Endometrial microvascular endothelial cells (primary cell): Measurements from ENCODE around the gene SARS1. TPM values are rescaled to one million over a fixed set of nuclear protein-coding genes. Genes with fewer than 3 reads are reported as not detected.
"Not testable (repeated sequence)": the region's sequence is repeated elsewhere in the genome, so short reads cannot be mapped to it uniquely, and the experiment has no call there.

Experiments used
- in situ Hi-C: cut with HindIII; loops from 2 replicates; pipeline ENCODE4 v1.10.0; 2017; ENCODE audit warnings: low sequenced_read_pairs, low pct_unique_long_range_greater_than_20kb; ENCODE audit errors: inconsistent ontology term
- total RNA-seq: library from RNA; depleted of rRNA; stranded (reverse); fragments of >200 nt; gene quantifications from one replicate; pipeline ENCODE4 v1.2.3, GENCODE V29; 2015; ENCODE audit errors: inconsistent ontology term

The SARS1 gene
- total RNA-seq, 1 donor from 2014 or later = 263 TPM

DNA sequence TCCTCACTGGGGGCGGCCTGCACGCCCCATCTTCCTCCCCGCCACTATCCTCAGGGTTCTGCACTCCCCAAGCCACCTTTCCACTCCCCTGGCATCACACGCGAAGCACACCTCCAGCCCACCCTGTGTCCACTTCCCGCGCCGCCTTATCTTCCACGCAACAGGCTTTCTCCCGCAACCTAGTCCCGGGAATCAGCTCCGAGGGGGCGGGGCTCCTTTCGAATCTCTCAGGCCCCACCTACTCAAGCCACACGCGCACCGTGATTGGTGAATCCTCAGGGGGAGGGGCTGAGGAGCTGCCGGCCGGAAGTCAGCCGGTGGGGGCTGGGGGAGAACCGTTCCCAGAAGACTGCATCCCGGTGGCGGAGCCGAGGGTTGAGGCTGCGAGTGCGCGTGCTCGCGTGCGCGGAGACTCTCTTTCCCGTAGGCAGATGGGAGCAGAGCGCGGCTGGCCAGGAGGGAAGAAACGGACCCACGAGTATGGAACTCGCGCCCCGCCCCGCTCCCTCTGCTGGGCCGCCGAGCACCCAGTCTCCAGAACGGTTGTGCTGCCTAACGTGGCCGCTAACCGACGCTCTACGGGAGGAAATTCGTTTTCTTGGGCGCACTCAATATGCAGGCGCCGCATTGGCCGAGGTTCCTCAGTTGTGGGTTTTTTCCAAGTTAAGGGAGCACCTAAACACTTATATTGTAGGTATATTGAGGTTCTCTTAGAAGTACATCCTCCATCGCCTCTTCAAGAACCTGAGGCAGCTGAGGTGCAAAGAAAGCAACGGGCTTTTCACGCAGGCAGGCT is 69.4 kb downstream of the SARS1 start, which contains the start of gene PSRC1:
TSS of gene PSRC1 (minus strand) at position 194 of the 796 bp plus-strand sequence.
- in situ Hi-C loops = no loop called here

DNA sequence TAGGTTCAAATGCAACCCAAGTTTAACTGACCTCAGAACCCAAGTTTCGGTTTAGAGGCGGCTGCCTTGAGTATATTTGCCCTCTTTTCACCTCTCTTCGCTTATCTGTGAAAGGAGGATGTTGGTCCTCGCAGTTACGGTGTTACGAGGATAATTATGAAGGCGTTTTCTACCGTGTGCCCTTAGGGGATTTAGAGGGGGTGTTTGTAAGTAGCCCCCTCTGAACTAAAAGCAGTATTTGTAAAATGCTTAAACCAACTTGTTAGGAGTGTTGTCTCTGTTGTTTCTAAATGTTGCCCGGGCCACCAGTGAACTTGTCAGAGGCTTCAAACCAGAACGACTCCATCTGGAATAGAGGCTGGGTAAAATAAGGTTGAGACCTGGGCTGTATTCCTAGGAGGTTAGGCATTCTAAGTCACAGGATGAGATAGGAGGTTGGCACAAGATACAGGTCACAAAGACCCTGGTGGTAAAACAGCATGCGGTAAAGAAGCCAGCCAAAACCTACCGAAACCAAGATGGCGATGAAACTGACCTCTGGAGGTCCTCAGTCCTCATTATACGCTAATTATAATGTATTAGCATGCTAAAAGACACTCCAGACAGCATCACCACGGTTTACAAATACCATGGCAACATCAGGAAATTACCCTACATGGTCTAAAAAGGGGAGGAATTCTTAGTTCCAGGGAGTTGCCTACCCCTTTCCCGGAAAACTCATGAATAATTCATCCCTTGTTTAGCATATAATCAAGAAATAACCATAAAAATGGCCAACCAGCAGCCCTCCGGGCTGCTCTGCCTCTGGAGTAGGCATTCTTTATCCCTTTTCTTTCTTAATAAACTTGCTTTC is 70.3 kb downstream of the SARS1 start:
- in situ Hi-C loops = no loop called here

DNA sequence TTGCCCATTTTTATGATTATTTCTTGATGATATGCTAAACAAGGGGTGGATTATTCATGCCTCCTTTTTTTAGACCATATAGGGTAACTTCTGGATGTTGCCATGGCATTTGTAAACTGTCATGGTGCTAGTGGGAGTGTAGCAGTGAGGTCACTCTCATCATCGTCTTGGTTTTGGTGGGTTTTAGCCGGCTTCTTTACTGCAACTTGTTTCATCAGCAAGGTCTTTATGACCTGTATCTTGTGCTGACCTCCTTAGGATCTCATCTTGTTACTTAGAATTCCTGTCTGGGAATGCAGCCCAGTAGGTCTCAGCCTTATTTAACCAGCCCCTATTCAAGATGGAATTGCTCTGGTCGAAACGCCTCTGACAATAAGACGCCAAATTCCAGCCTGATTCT is 73.0 kb downstream of the SARS1 start:
- in situ Hi-C loops = not testable (repeated sequence)

Other genes starting within 250 kb of the SARS1 start
- 16.1 TPM for gene WDR47, start 171.8 kb upstream of the SARS1 start, total RNA-seq
- gene TAF13, start 137.9 kb upstream of the SARS1 start, total RNA-seq = 44.9 TPM
- gene TMEM167B, start 123.2 kb upstream of the SARS1 start, total RNA-seq = 15.9 TPM
- 0.84 TPM for gene ELAPOR1, start 99.8 kb upstream of the SARS1 start, total RNA-seq
- 0.37 TPM for gene CELSR2, start 35.6 kb downstream of the SARS1 start, total RNA-seq
- 23.8 TPM for gene PSRC1, start 69.2 kb downstream of the SARS1 start, total RNA-seq
- gene MYBPHL, start 93.1 kb downstream of the SARS1 start, total RNA-seq = not detected
- gene SORT1, start 184.0 kb downstream of the SARS1 start, total RNA-seq = 12.4 TPM
- gene PSMA5, start 212.5 kb downstream of the SARS1 start, total RNA-seq = 67.8 TPM